ENCODE results near the gene MARCHF10. TPM values are rescaled to one million over a fixed set of nuclear protein-coding genes. Genes with fewer than 3 reads are reported as not detected.
A peak's percentile ranks its signal among the peaks of the same experiment; 100 is the strongest.

The MARCHF10 gene
- total and polyA plus RNA-seq, 8 donors = 0.52 to 3.6 (median 1.8) TPM

- Histone ChIP-seq H3K27ac (no peak overlapping the region), H3K36me3 (peaks cover 0 to 10% of the 10 kb centered on the region in 2 donors), H3K27me3 (no peaks in the 10 kb centered on the region), H3K9me3 (no peaks in the 10 kb centered on the region), H3K4me3 (no peak overlapping the region), H3K4me1 (peaks cover 0 to 10% of the 10 kb centered on the region in 2 donors)
- DNase-seq = peak in 1 of 4 donors; percentile 51
- intact Hi-C loops (cut with DNase I) = loop anchor here in 1 of 2 donors (10.0 kb wide), 1 partner anchor 714 kb away; no protein-coding TSS in a partner anchor
- TF ChIP-seq CTCF (IDR thresholded peaks at IDR 0.05) = no peak
- no peak for ATAC-seq
These were observed 117.8 kb downstream of the MARCHF10 start for GRCh38 chr17:62690168-62690897.

GRCh38 chr17:62689441-62690167 is 118.5 kb downstream of the MARCHF10 start:
- TF ChIP-seq CTCF (IDR thresholded peaks at IDR 0.05) = no peak
- no peak overlapping the region for H3K27ac ChIP-seq
- ATAC-seq = no peak
- H3K4me3 ChIP-seq = no peak overlapping the region
- peaks cover 0 to 5% of the 10 kb centered on the region in 2 donors for H3K4me1 ChIP-seq
- intact Hi-C loops (cut with DNase I) = loop anchor here in 1 of 2 donors (10.0 kb wide), 1 partner anchor 715 kb away; no protein-coding TSS in a partner anchor
- peaks cover 0 to 10% of the 10 kb centered on the region in 2 donors for H3K36me3 ChIP-seq
- no peaks in the 10 kb centered on the region for H3K9me3 ChIP-seq
- H3K27me3 ChIP-seq = no peaks in the 10 kb centered on the region
- peak in 1 of 4 donors; percentile 78 for DNase-seq

DNA sequence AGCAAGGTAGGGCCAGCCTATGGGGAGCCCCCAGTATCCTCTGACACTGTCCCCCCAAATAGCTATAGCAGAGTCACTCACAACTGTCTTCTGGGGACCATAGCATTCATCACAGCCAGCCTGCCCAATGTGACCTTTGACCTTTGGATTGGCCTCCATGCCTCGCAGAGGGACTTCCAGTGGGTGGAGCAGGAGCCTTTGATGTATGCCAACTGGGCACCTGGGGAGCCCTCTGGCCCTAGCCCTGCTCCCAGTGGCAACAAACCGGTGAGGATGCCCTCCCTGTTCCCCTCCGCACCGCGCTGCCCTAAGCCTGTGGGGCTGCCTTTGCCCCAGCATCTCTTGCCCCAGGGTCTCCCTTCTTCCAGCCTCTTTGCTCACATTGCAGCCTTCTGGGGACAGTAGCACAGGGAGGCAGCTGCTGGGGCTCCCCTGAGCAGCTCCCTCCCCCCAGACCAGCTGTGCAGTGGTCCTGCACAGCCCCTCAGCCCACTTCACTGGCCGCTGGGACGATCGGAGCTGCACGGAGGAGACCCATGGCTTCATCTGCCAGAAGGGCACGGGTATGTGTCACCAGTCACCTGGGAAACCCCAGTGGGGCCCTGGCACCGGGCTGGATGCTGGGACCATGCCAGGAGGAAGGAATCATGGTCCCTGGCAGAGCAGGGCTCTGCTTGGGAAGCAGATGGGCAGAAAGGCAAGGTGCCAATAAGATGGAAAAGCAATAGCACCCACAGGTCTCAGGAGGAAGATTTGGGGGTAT is 119.5 kb downstream of the MARCHF10 start:
- Histone ChIP-seq H3K9me3 (no peaks in the 10 kb centered on the region), H3K27me3 (no peaks in the 10 kb centered on the region), H3K4me3 (no peak overlapping the region), H3K36me3 (peaks cover 0 to 10% of the 10 kb centered on the region in 2 donors), H3K4me1 (no peaks in the 10 kb centered on the region), H3K27ac (no peak overlapping the region)
- ATAC-seq (no peak), DNase-seq (peak in 1 of 4 donors; percentile 71)
- intact Hi-C loops (cut with DNase I) = no loop called here
- TF ChIP-seq CTCF (IDR thresholded peaks at IDR 0.05) = no peak

DNA sequence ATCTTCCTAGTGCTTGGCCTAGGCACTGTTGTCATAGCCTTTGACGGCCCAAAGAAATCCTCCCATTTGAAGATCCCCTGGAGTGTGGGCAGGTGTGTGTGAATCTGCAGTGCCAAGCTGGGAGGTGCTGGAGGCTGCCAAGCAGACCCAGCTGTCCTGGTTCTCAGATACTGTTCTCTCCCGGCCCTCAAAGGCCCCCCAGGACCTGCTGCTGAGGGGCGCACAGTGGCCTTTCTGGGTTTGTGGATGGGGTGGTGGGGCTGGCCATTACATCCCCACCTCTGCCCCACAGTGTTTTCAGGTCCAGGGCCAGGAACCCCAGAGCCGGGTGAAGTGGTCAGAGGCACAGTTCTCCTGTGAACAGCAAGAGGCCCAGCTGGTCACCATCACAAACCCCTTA is 120.1 kb downstream of the MARCHF10 start:
- intact Hi-C loops (cut with DNase I) = no loop called here
- H3K27ac ChIP-seq = no peak overlapping the region
- no peaks in the 10 kb centered on the region for H3K4me1 ChIP-seq
- DNase-seq = peak in 1 of 4 donors; percentile 41
- no peaks in the 10 kb centered on the region for H3K27me3 ChIP-seq
- no peak for ATAC-seq
- H3K9me3 ChIP-seq = no peaks in the 10 kb centered on the region
- peaks cover 0 to 10% of the 10 kb centered on the region in 2 donors for H3K36me3 ChIP-seq
- TF ChIP-seq CTCF (IDR thresholded peaks at IDR 0.05) = no peak
- H3K4me3 ChIP-seq = no peak overlapping the region
